Loucy (cell line): ENCODE data around the gene SH3GL1.

Experiments used
- CTCF ChIP-seq: fragments of 200-600 bp; sonication (generic); conservative IDR thresholded peaks from 2 replicates; pipeline ENCODE4 v1.5.1; 2014; ENCODE audit warnings: mild to moderate bottlenecking, antibody characterized with exemption, low read length
- EZH2phosphoT487 ChIP-seq: fragments of 200-600 bp; IDR thresholded peaks from 2 replicates; pipeline ENCODE4 v1.6.1; 2018; ENCODE audit warnings: antibody characterized with exemption, mild to moderate bottlenecking, moderate library complexity, borderline replicate concordance

- TF ChIP-seq CTCF, result no peak
- TF ChIP-seq EZH2phosphoT487, result no peak
Observed at GRCh38 chr19:4334929-4335570, 65.3 kb downstream of the SH3GL1 start.
